PC-9 (cell line): Measurements from ENCODE around the gene DDRGK1. TPM values are rescaled to one million over a fixed set of nuclear protein-coding genes. Genes with fewer than 3 reads are reported as not detected.

Experiments used
- BruUV-seq: library from RNA; stranded (reverse); fragments of 400-500 nt; replicated peaks from 2 replicates; lab custom pipeline; 2021; lab: Mats Ljungman, UMichigan
- CTCF ChIA-PET: fragments of 300-600 bp; sonication (Branson Sonifier 250); formaldehyde crosslinking; loops from one replicate; lab custom pipeline; 2022; ENCODE audit warnings: antibody characterized with exemption; lab: Charles Lee
- POLR2A ChIA-PET: fragments of 300-600 bp; sonication (Branson Sonifier 250); formaldehyde crosslinking; loops from one replicate; lab custom pipeline; 2022; ENCODE audit warnings: antibody characterized with exemption; ENCODE audit not compliant: unreplicated experiment; lab: Charles Lee
- DNase-seq, 2 experiments: peaks; one replicate each; pipeline versions ENCODE4 v3.0.0 to v3.0.0-alpha.2; 2015 to 2022; ENCODE audit warnings: mixed read lengths in 1 of 2
- H2AFZ ChIP-seq: fragments of 200-600 bp; sonication (generic); 2 replicates; pipeline ENCODE4 v1.8.1; 2017; ENCODE audit warnings: antibody characterized with exemption
- H3F3A ChIP-seq: fragments of 200-600 bp; sonication (generic); 2 replicates; pipeline ENCODE4 v1.8.1; 2017; ENCODE audit warnings: antibody characterized with exemption, mild to moderate bottlenecking, low read depth; ENCODE audit not compliant: insufficient read depth
- H3K27ac ChIP-seq: fragments of 200-600 bp; sonication (generic); 2 replicates; pipeline ENCODE4 v1.6.1; 2016; ENCODE audit warnings: mixed run types
- H3K27me3 ChIP-seq: fragments of 200-600 bp; sonication (generic); 2 replicates; pipeline ENCODE4 v1.6.1; 2016; ENCODE audit warnings: low read depth, mixed run types; ENCODE audit not compliant: insufficient read depth
- H3K36me3 ChIP-seq: fragments of 200-600 bp; sonication (generic); 2 replicates; pipeline ENCODE4 v1.6.1; 2016; ENCODE audit warnings: low read depth, mixed run types
- H3K4me1 ChIP-seq: fragments of 200-600 bp; sonication (generic); replicated peaks from 2 replicates; pipeline ENCODE4 v1.6.1; 2016; ENCODE audit warnings: mixed run types; ENCODE audit not compliant: insufficient read depth
- H3K4me2 ChIP-seq: fragments of 200-600 bp; sonication (generic); 2 replicates; pipeline ENCODE4 v1.6.1; 2017; ENCODE audit warnings: mixed run types
- H3K4me3 ChIP-seq: fragments of 200-600 bp; sonication (generic); 2 replicates; pipeline ENCODE4 v1.6.1; 2016; ENCODE audit warnings: mixed run types
- H3K79me2 ChIP-seq: fragments of 200-600 bp; sonication (generic); 2 replicates; pipeline ENCODE4 v1.6.1; 2017; ENCODE audit warnings: low read depth, mixed run types
- H3K9me2 ChIP-seq: fragments of 200-600 bp; sonication (generic); 2 replicates; pipeline ENCODE4 v1.8.1; 2017; ENCODE audit warnings: mild to moderate bottlenecking; ENCODE audit not compliant: insufficient read depth
- H3K9me3 ChIP-seq: fragments of 200-600 bp; sonication (generic); 2 replicates; pipeline ENCODE4 v1.8.1; 2016; ENCODE audit warnings: low read depth; ENCODE audit not compliant: insufficient read depth
- H4K20me1 ChIP-seq: fragments of 200-600 bp; sonication (generic); 2 replicates; pipeline ENCODE4 v1.8.1; 2017; ENCODE audit not compliant: insufficient read depth
- CTCF ChIP-seq: fragments of 200-600 bp; sonication (generic); conservative IDR thresholded peaks from 2 replicates; pipeline ENCODE4 v1.6.1; 2017; ENCODE audit warnings: mixed run types, antibody characterized with exemption, mild to moderate bottlenecking, moderate library complexity
- EZH2 ChIP-seq: fragments of 200-600 bp; sonication (generic); IDR thresholded peaks from 2 replicates; pipeline ENCODE4 v1.8.0; 2017; ENCODE audit warnings: antibody characterized with exemption, low read depth
- intact Hi-C: fragments of 100-400 bp; cut with micrococcal nuclease; formaldehyde crosslinking; loops from one replicate; pipeline ENCODE4 v1.10.0; 2022; ENCODE audit not compliant: unreplicated experiment
- total RNA-seq: library from RNA; stranded (reverse); gene quantifications from 2 replicates; pipeline ENCODE4 v1.2.3, GENCODE V29; 2021

The DDRGK1 gene
- total RNA-seq, 1 experiment from 2014 or later, result 70.4 TPM

DNA sequence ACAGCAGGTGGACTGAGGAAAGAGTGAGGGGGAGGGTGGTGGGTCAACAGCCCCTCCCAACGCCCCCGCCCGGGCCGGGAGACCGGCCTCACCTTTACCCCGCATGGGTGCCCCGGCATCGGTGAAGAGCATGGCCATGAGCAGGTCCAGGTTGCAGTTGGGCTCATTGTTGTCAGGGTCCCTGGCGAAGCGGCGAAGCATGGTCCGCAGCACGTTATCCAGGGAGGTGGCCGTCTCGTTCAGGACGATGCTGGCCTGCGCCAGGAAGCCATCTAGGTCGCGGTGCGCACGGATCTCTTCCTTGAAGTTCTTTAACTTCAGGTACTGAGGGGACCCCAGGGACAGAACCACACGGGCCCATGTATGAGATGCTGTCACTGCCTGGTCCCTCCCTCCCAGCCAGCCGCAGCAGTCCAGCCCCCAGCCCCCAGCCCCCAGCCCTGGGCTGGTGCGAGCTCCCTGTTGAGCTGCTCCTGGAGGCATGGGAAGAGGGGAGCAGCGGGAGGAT, 29.6 kb upstream of the DDRGK1 start:
- POLR2A ChIA-PET, result no interaction called here
- Histone ChIP-seq H3K9me3 (no peaks in the 10 kb centered on the region), H3K4me1 (peaks cover 23% of the 10 kb centered on the region), H3K27me3 (no peaks in the 10 kb centered on the region), H3K79me2 (no peaks in the 10 kb centered on the region), H3K36me3 (no peaks in the 10 kb centered on the region), H3K9me2 (no peaks in the 10 kb centered on the region), H3K27ac (no peak overlapping the region), H3K4me3 (no peak overlapping the region), H2AFZ (no peak overlapping the region), H3K4me2 (no peak overlapping the region), H4K20me1 (no peaks in the 10 kb centered on the region), H3F3A (peaks cover 17% of the 10 kb centered on the region; the same call in 1 of the 2 replicates)
- CTCF ChIA-PET, result no interaction called here
- no peak for TF ChIP-seq EZH2
- intact Hi-C loops, result no loop called here
- no TSS peak for BruUV-seq
- DNase-seq, result no peak

DNA sequence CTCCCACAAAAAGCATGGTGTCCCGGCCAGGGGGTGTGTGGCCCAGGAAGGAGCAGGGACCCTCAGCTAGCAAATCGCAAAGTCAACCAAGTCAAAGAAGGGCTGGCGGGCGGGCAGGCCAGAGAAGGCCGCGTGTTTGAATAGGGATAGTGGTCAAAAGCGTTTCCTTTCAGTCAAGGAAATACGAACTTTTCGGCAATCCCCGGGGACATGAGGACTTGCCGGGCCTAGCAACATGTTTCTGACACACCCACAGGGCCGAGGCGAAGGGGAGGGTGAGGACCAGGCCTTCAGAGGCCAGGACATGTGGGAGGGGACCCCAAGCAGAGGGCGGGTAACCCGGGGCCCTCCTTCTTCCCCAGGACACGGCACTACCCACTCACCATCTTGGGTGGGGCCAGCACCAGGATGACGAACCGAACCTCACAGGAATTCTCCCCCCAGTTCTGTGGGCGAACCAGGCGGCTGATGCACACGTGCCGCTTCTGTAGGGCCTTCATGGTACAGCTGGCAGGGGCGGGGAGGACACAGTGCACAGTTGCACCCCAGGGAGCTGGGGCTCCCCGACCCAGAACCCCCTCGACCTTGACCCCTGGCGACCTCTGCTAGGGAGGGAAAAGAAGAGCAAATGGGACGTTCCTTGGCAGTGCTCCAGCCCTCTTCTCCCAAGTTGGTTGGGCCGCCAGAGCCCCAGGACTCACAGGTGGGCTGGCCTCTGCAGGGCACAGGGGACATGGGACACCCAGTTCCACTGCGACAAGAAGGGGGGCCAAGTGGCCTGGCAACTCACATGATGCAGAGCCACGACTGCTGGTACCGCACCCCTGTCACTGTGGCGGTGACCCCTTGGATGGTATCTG, 28.9 kb upstream of the DDRGK1 start:
- ChIA-PET POLR2A (no interaction called here), CTCF (no interaction called here)
- intact Hi-C loops, result no loop called here
- DNase-seq, result no peak
- no peak overlapping the region for H3K4me3 ChIP-seq
- H2AFZ ChIP-seq, result no peak overlapping the region
- H3K27me3 ChIP-seq, result no peaks in the 10 kb centered on the region
- H3K4me2 ChIP-seq, result no peak overlapping the region
- no peak overlapping the region for H3K27ac ChIP-seq
- no TSS peak for BruUV-seq
- no peaks in the 10 kb centered on the region for H3K79me2 ChIP-seq
- peaks cover 17% of the 10 kb centered on the region; the same call in 1 of the 2 replicates for H3F3A ChIP-seq
- peaks cover 23% of the 10 kb centered on the region for H3K4me1 ChIP-seq
- no peak for TF ChIP-seq EZH2
- no peak for TF ChIP-seq CTCF
- H4K20me1 ChIP-seq, result no peaks in the 10 kb centered on the region
- no peaks in the 10 kb centered on the region for H3K36me3 ChIP-seq
- no peaks in the 10 kb centered on the region for H3K9me2 ChIP-seq
- H3K9me3 ChIP-seq, result no peaks in the 10 kb centered on the region

- no peak overlapping the region for H3K27ac ChIP-seq
- TF ChIP-seq CTCF, result no peak
- no peak for TF ChIP-seq EZH2
- H4K20me1 ChIP-seq, result no peaks in the 10 kb centered on the region
- H3F3A ChIP-seq, result peaks cover 16% of the 10 kb centered on the region; the same call in 1 of the 2 replicates
- no peak for DNase-seq
- peaks cover 23% of the 10 kb centered on the region for H3K4me1 ChIP-seq
- no peaks in the 10 kb centered on the region for H3K9me3 ChIP-seq
- CTCF ChIA-PET, result no interaction called here
- no peak overlapping the region for H3K4me3 ChIP-seq
- H3K4me2 ChIP-seq, result no peak overlapping the region
- no TSS peak for BruUV-seq
- H3K79me2 ChIP-seq, result no peaks in the 10 kb centered on the region
- H3K27me3 ChIP-seq, result no peaks in the 10 kb centered on the region
- no peaks in the 10 kb centered on the region for H3K9me2 ChIP-seq
- H2AFZ ChIP-seq, result no peak overlapping the region
- intact Hi-C loops, result no loop called here
- POLR2A ChIA-PET, result interaction anchor here (0.5 to 0.7 kb wide), 3 partner anchors 10 to 57 kb away, joined by 3 to 4 read pairs (median 3); no protein-coding TSS in a partner anchor
- no peaks in the 10 kb centered on the region for H3K36me3 ChIP-seq
Observed at GRCh38 chr20:3231889-3232588, 27.6 kb upstream of the DDRGK1 start.
